GM12878 (cell line): ENCODE data around the gene CXorf58. TPM values are rescaled to one million over a fixed set of nuclear protein-coding genes. Genes with fewer than 3 reads are reported as not detected.

Experiments used
- ATAC-seq: fragments of 200-7000 bp; cut with Tn5 transposase; 3 replicates; pipeline ENCODE4 v1.9.1; 2020; ENCODE audit warnings: mild to moderate bottlenecking, moderate library complexity
- BruUV-seq: library from RNA; stranded (reverse); fragments of 400-500 nt; replicated peaks from 2 replicates; lab custom pipeline; 2021; lab: Mats Ljungman, UMichigan
- CTCF ChIA-PET: fragments of 300-600 bp; sonication (Branson Sonifier 250); formaldehyde crosslinking; extraction: SDS; loops from one replicate; lab custom pipeline; 2021; ENCODE audit warnings: inconsistent platforms; lab: Yijun Ruan, JAX
- POLR2A ChIA-PET: fragments of 350-600 bp; formaldehyde crosslinking; extraction: SDS; loops from one replicate; lab custom pipeline; 2021; ENCODE audit warnings: inconsistent platforms; lab: Charles Lee
- RAD21 ChIA-PET: fragments of 300-600 bp; sonication (Branson Sonifier 250); formaldehyde crosslinking; loops from one replicate; lab custom pipeline; 2023; ENCODE audit warnings: antibody characterized with exemption; ENCODE audit not compliant: unreplicated experiment; lab: Charles Lee
- SMC1A ChIA-PET: fragments of 300-600 bp; sonication (Branson Sonifier 250); formaldehyde crosslinking; loops from one replicate; lab custom pipeline; 2023; ENCODE audit not compliant: unreplicated experiment, uncharacterized antibody; lab: Charles Lee
- DNase-seq: peaks from one replicate; pipeline ENCODE4 v3.0.0-alpha.2; 2011; ENCODE audit warnings: low read depth, low spot score
- FAIRE-seq: peaks from 3 replicates; lab custom pipeline; 2011; peaks lifted over from hg19 to GRCh38; lab: Jason Lieb, UNC
- H2AFZ ChIP-seq: 2 replicates; pipeline ENCODE4 v1.6.0; 2011; ENCODE audit warnings: low read depth, low read length, control low read depth; ENCODE audit not compliant: control insufficient read depth
- H3K27ac ChIP-seq: 2 replicates; pipeline ENCODE4 v1.5.1; 2011; ENCODE audit warnings: control low read depth; ENCODE audit not compliant: control insufficient read depth, insufficient read depth
- H3K27me3 ChIP-seq, 2 experiments: replicated peaks in 1 of 2; 2 replicates each; pipeline versions ENCODE4 v1.6.0 to v1.6.1; 2011; ENCODE audit warnings: low read length in 1 of 2; ENCODE audit not compliant: control insufficient read depth in 2 of 2, insufficient read depth in 2 of 2
- H3K36me3 ChIP-seq, 2 experiments: 2 replicates each; pipeline ENCODE4 v1.5.1; 2011; ENCODE audit warnings: low read length in 1 of 2; ENCODE audit not compliant: control insufficient read depth in 2 of 2, insufficient read depth in 2 of 2
- H3K4me1 ChIP-seq: 2 replicates; pipeline ENCODE4 v1.6.1; 2011; ENCODE audit warnings: mild to moderate bottlenecking, low read length, moderate library complexity, mixed read lengths; ENCODE audit not compliant: control insufficient read depth, insufficient read depth
- H3K4me2 ChIP-seq: 2 replicates; pipeline ENCODE4 v1.6.0; 2011; ENCODE audit warnings: control low read depth; ENCODE audit not compliant: control insufficient read depth, insufficient read depth
- H3K4me3 ChIP-seq: fragments of 200-600 bp; sonication (generic); 2 replicates; pipeline ENCODE4 v1.5.1; 2016
- H3K79me2 ChIP-seq: 2 replicates; pipeline ENCODE4 v1.6.0; 2011; ENCODE audit warnings: low read length; ENCODE audit not compliant: control insufficient read depth, insufficient read depth
- H3K9ac ChIP-seq: 2 replicates; pipeline ENCODE4 v1.8.0; 2011; ENCODE audit warnings: low read length, control low read depth, mixed read lengths; ENCODE audit not compliant: control insufficient read depth, insufficient read depth
- H3K9me3 ChIP-seq: replicated peaks from 3 replicates; pipeline ENCODE4 v1.5.1; 2011; ENCODE audit warnings: mild to moderate bottlenecking, low read length; ENCODE audit not compliant: control insufficient read depth, insufficient read depth
- H4K20me1 ChIP-seq: 2 replicates; pipeline ENCODE4 v1.6.0; 2011; ENCODE audit not compliant: control insufficient read depth, insufficient read depth
- CBX5 ChIP-seq: sonication (generic); IDR thresholded peaks from 2 replicates; pipeline ENCODE4 v1.6.1; 2016; ENCODE audit warnings: low read depth, moderate library complexity, mild to moderate bottlenecking, inconsistent platforms
- E4F1 ChIP-seq: fragments of 450-650 bp; IDR thresholded peaks from 2 replicates; pipeline ENCODE4 v1.6.1; 2018; ENCODE audit warnings: borderline replicate concordance, mild to moderate bottlenecking; ENCODE audit not compliant: partially characterized antibody
- FOXK2 ChIP-seq: fragments of 450-650 bp; IDR thresholded peaks from 2 replicates; pipeline ENCODE4 v1.6.1; 2017; ENCODE audit warnings: mild to moderate bottlenecking, moderate library complexity
- JUND ChIP-seq: IDR thresholded peaks from 2 replicates; pipeline ENCODE4 v1.6.1; 2012; ENCODE audit warnings: low read depth, mild to moderate bottlenecking, low read length, improper control_type of control experiment, moderate library complexity
- RUNX3 ChIP-seq: IDR thresholded peaks from 2 replicates; pipeline ENCODE4 v1.6.1; 2012; ENCODE audit warnings: low read length, inconsistent platforms
- SMAD5 ChIP-seq: IDR thresholded peaks from 2 replicates; pipeline ENCODE4 v1.6.1; 2016; ENCODE audit warnings: antibody characterized with exemption, low read depth
- STAT3 ChIP-seq: IDR thresholded peaks from 2 replicates; pipeline ENCODE4 v1.6.1; 2011; ENCODE audit warnings: low read depth, low read length, improper control_type of control experiment
- SUZ12 ChIP-seq: fragments of 200-600 bp; sonication (generic); IDR thresholded peaks from one replicate; pipeline ENCODE4 v1.6.1; 2018; ENCODE audit warnings: antibody characterized with exemption, mild to moderate bottlenecking; ENCODE audit not compliant: unreplicated experiment
- TARDBP ChIP-seq: IDR thresholded peaks from 2 replicates; pipeline ENCODE4 v1.6.1; 2016; ENCODE audit warnings: borderline replicate concordance
- YY1 ChIP-seq: IDR thresholded peaks from 2 replicates; pipeline ENCODE4 v1.6.1; 2011; ENCODE audit warnings: low read depth, mild to moderate bottlenecking, low read length
- ZBED1 ChIP-seq: IDR thresholded peaks from 2 replicates; pipeline ENCODE4 v1.6.1; 2016; ENCODE audit warnings: borderline replicate concordance
- WGBS: methylation state at CpG from one replicate; pipeline ENCODE4 v1.1.6; 2016; ENCODE audit warnings: low lambda C conversion rate; ENCODE audit not compliant: insufficient replicate concordance, insufficient coverage; ENCODE audit errors: missing lambda C conversion rate; 5-methylcytosine and 5-hydroxymethylcytosine counted together
- in situ Hi-C: fragments of 300-500 bp; cut with MboI; formaldehyde crosslinking; loops from 9 replicates; pipeline ENCODE4 v1.14.3; 2018; ENCODE audit warnings: mixed read lengths
- intact Hi-C: fragments of 100-400 bp; cut with micrococcal nuclease; formaldehyde crosslinking; loops from one replicate; pipeline ENCODE4 v1.14.2; 2022; ENCODE audit not compliant: unreplicated experiment
- polyA plus RNA-seq, 11 experiments: library from polyadenylated mRNA; depleted of rRNA in 4 of 11; unstranded in 6 of 11; stranded (reverse) in 5 of 11; fragments of >200 nt; fragmentation: Nextera tagmentation in 4 of 11; fragmentation: Illumina TruSeq in 1 of 11; extraction: Ambion mirVana in 4 of 11; extraction: Trizol in 1 of 11; gene quantifications; 1 replicate in 1 of 11; 2 replicates in 10 of 11; pipeline versions ENCODE4 v1.2.1 to v1.2.3, GENCODE V29; 2011 to 2016; ENCODE audit warnings: inconsistent platforms in 2 of 11, missing spikeins in 2 of 11, low read depth in 1 of 11
- total RNA-seq, 4 experiments: library from RNA; depleted of rRNA in 3 of 4; stranded (reverse); fragments of >200 nt in 3 of 4; fragmentation: Illumina TruSeq in 1 of 4; extraction: Trizol in 1 of 4; gene quantifications; 2 replicates each; pipeline versions ENCODE4 v1.2.1 to v1.2.3, GENCODE V29; 2013 to 2021

Gene CXorf58
- total and polyA plus RNA-seq, 10 of the 15 experiments (the other 5 are each of a cell fraction or from before 2014, with no cell fraction given): 0.10 to 0.24 (median 0.13) TPM; not detected in 5

GRCh38 chrX:23864742-23865326, 43.0 kb upstream of the CXorf58 start:
- ChIA-PET RAD21 (no interaction called here), CTCF (no interaction called here), POLR2A (no interaction called here), SMC1A (no interaction called here)
- BruUV-seq: no TSS peak
- in situ Hi-C loops (no loop called here), intact Hi-C loops (no loop called here)
- FAIRE-seq: no peak
- H3K27ac ChIP-seq: no peak overlapping the region
- no peak overlapping the region for H3K4me2 ChIP-seq
- H3K27me3 ChIP-seq: no peaks in the 10 kb centered on the region
- no peak overlapping the region for H3K4me3 ChIP-seq
- no peaks in the 10 kb centered on the region for H3K79me2 ChIP-seq
- H3K36me3 ChIP-seq: no peaks in the 10 kb centered on the region
- TF ChIP-seq JUND: no peak
- TF ChIP-seq SUZ12: no peak
- TF ChIP-seq STAT3: no peak
- no peak for TF ChIP-seq E4F1
- no peak for TF ChIP-seq SMAD5
- no peak for TF ChIP-seq RUNX3
- no peak for TF ChIP-seq FOXK2
- TF ChIP-seq ZBED1: no peak
- TF ChIP-seq TARDBP: no peak
- no peak for TF ChIP-seq YY1
- no peak for TF ChIP-seq CBX5
- H2AFZ ChIP-seq: no peak overlapping the region
- no peaks in the 10 kb centered on the region for H3K9me3 ChIP-seq
- ATAC-seq: no peak
- WGBS: 66% methylated on average over 5 of the region's 5 CpGs
- no peak for DNase-seq
- no peak overlapping the region for H3K9ac ChIP-seq
- no peaks in the 10 kb centered on the region for H4K20me1 ChIP-seq
- H3K4me1 ChIP-seq: no peaks in the 10 kb centered on the region; the same call in 1 of the 2 replicates
